ENCODE measurements around the gene STX11.

DNA sequence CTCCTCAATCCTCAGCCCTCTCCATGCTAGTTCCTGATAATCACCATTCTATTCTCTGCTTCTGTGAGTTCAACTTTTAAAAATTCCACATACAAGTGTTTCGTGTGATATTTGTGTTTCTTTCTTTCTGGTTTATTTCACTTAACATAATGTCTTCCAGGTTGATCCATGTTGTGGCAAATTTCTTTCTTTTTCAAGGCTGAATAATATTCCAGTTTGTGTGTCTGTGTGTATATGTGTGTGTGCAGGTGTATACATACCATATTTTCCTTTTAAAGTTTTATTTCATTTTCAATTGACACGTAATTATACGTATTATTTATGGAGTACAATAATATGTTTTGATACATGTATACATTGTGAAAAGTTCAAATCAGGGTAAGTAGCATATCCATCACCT, 35.1 kb upstream of the STX11 start:
- TF ChIP-seq, protein P1, sequence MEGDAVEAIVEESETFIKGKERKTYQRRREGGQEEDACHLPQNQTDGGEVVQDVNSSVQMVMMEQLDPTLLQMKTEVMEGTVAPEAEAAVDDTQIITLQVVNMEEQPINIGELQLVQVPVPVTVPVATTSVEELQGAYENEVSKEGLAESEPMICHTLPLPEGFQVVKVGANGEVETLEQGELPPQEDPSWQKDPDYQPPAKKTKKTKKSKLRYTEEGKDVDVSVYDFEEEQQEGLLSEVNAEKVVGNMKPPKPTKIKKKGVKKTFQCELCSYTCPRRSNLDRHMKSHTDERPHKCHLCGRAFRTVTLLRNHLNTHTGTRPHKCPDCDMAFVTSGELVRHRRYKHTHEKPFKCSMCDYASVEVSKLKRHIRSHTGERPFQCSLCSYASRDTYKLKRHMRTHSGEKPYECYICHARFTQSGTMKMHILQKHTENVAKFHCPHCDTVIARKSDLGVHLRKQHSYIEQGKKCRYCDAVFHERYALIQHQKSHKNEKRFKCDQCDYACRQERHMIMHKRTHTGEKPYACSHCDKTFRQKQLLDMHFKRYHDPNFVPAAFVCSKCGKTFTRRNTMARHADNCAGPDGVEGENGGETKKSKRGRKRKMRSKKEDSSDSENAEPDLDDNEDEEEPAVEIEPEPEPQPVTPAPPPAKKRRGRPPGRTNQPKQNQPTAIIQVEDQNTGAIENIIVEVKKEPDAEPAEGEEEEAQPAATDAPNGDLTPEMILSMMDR (IDR thresholded peaks at IDR 0.05) = no peak
- TF ChIP-seq POLR2A (IDR thresholded peaks at IDR 0.05) (no peak), EP300 (IDR thresholded peaks at IDR 0.05) (no peak)

Measured in gastroesophageal sphincter (tissue), 3 donors.